Melanocyte of skin (primary cell): ENCODE measurements around the gene EFNB1. TPM values are rescaled to one million over a fixed set of nuclear protein-coding genes. Genes with fewer than 3 reads are reported as not detected.

ENCODE experiments used
- total RNA-seq, 2 donors: library from RNA; depleted of rRNA; stranded (reverse); fragments of >200 nt; gene quantifications; 2 replicates each; pipeline ENCODE4 v1.2.3, GENCODE V29; 2012

EFNB1 gene
- 1 to 10 TPM; 4.1 to 7.0 TPM for total RNA-seq

DNA sequence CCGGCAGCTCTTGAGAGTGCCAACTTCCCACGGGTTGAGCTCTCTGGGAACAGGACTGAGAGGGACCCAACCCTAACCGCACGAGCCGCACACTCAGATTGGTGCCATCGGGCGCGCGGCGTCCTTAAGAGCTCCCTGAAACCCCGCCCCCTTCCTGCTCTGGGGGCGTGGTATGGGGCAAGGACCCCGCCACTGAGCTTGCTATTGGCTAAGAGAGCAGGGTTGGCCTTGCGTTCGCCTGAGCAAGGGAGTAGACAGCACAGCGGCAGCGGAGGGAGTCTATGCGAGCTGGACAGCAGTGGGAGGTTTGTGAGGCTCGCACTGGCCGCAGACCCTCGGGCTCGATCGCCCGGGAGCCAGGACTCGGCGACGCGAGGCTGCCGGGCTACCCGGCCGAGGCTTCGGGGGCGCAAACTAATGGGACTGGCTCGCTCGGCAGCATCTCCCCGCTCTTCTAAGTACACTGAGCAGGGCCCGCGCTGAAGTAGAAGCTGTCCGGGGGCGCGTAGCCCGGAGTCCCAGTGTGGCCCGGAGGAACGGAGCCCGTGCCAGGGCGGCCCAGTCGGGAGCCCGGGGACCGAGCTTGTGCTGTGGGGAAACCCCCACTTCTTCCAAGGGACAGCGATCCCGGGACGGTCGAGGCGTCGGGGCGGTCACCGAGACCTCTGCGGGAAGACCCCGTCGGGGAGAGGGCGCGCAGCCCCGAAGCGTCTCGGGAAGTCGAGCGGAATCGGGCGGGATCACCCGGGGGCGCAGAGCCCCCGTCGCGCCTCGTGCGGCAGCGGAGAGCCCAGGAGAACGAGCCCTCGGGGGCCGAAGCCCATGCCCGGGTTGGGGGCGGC lies at the start of gene EFNB1:
Gene EFNB1 (plus strand): TSS at position 282 of the 842 bp plus-strand sequence. CDS start 756 bp downstream, outside the sequence.

Other genes with a start within 250 kb of the EFNB1 start
- 10 to 100 TPM; 10.3 to 15.0 TPM for gene STARD8, start 181.4 kb upstream of the EFNB1 start, total RNA-seq